ENCODE data around the gene SLC38A1.

SLC38A1 gene

DNA sequence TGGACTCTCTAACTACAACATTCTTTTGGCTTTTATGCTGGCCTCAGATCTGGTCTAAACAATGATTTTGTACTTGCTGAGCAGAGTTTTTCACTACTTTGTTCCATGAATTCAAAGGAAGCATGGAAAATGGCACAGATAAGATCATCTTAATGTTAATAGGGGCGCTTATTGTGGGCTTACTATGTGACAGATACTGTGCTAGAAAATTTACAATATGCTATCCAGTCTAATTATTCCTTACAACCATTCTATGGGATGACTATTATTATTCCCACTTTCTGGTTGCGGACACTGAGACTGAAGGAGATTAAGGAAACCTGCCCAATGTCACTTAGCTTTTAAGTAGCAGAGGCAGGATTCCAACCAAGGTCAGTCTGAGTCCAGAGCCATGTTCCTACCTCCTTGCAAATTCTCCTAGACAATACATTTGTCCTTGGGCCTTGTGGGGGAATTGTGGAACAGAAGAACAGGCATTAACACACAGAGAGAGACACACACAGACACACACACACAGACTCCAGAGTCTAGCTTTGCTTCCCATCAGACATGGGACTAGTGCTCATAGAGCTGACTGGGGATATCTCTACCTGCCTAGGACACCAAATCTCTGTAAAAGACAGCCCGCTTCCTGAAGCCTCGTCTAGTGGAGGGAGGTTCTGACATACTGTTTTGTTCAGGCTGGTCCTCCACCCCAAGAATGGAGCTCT is 107.7 kb downstream of the SLC38A1 start:
- no peak for DNase-seq

DNA sequence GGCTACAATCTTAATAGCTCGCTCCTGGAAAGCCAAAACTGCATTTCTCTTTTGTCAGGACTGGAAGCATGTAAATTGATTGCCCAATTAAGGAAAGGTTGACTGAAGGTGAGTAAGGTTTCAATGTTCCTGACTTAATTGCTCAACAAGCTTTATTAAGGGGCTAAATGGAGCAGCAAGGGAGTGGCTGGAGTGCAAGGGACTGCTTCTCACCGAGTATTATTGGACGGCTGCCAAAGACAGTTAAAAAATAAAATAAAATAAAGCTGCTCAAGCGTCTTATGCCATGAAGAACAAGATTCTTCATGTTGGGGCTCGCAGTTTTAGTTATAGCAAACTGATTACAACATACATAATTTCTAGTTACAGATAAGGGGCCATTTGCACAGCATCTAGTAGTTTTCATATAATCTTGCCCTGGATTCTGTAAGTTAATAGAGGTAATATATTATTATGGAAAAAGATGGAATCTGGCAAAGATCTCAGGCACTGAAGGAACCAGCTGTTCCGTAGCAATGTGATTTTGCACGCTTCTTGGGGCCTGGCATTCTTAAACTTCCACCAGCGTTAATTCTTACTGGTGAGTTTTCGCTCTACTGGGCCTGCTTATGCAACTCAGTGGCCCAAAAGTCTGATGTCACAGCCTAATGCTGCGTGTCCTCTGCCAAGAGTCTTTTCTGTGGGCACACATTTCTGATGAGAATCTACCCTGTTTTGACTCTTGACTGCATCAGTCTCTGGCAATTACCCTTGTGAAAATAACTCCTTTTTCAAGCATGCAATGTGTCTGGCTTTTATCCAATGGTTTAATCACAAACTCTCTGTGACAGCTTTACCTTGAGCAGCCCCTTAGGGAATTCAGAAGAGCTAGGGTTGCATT is 108.5 kb downstream of the SLC38A1 start:
- DNase-seq, result no peak

DNA sequence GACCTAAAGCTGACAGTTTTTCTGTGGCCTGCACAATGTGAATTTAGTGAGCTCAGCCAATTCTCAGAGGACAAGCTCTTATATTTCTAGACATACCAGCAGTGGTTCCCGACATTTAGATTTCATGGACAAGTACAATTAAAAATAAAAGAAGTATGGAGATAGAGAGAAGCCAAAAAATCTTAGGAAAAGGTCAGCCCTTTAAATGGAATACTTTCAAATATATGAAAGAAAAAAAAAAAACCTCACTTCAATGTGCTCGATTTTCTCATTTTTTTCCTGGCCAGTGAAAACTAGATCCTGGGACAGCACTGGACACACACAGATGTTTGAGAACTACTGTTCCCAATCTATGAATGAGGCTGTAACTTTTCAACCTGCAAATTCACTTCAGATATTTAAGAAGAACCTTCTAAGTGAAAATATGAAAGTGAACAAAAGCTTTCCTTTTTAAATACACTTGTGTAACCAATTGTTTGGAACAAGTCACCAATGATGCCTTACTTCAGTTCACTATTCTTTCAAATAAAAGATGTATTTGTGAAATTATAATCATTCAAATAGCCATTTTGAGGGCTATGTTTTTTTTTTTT is 109.4 kb downstream of the SLC38A1 start:
- no peak for DNase-seq

DNA sequence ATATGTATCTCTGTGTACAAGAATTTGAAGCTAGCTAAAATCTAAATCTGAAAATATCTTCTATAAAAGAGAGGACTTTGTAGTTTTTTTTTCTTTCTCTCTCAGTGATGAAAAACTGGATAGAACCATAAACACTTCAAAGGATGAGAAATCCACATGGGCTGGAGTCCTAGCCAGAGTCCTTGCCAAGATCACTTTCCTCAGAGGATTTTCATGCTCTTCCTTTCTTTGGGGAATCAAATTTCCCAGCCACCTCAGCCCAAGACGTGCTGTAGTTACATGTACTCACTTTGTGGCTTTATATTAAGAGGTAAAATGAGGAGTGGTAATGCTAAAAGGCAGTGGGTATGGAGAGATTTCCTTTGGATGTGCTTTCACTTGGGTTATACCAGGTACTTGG is 110.3 kb downstream of the SLC38A1 start:
- DNase-seq, result no peak

DNA sequence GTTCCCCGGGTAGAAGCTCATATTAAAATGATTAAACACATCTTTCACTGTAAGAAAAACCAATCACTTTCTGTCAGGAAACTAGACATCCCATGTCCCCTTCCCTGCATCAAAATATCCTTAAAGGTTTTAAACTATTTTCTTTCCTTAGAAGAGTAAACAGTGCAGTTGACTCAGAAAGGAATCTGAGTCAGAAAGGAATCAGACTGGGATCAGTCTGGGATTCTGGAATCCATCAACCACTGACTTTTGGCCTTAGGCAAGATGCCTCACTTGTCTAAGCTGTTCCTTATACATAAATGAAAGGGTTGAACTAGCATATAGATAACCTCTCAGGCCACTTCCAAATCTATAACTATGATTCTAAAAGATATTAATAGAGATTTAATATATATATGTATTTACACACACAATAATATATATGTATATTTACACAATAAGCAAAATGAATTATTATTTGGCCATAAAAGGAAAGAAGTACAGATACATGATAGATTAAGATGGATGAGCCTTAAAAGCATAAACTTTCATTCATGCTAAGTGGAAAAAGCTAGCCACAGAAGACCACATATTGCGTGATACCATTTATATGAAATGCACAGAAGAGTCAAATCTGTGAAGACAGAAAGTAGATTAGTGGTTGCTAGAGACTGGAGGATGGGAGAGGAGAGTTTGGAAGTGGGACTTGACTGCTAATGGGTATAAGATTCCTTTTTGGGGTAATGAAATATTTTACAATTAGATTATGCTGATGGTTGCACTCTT is 114.4 kb downstream of the SLC38A1 start:
- DNase-seq, result no peak

DNA sequence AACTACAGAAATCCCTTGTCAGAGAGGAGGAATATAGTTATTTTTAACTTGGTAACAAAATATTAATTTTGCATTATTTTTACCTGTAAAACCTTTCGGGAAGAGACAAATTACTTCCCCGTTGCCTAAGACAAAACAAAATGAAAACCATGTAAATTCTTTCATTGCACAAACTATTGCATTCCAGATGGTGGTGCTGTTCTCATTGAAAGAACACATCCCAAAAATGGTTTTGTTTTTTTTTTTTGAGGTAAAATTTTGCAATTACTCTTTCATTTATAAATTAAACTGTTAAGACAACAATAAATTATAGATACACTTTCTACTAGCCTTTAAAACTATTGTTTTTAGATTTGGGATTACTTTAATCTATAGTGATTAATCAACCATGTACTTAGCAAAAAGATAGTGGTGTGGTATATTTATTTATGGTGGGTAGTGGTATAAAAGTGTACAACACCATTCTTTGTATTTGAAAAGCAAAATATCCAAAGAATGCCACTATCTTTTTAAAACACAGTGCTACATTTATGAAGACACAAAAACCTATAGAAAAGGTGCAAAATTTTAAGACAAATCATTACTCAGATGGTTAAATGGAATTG is 115.5 kb downstream of the SLC38A1 start:
- no peak for DNase-seq

DNA sequence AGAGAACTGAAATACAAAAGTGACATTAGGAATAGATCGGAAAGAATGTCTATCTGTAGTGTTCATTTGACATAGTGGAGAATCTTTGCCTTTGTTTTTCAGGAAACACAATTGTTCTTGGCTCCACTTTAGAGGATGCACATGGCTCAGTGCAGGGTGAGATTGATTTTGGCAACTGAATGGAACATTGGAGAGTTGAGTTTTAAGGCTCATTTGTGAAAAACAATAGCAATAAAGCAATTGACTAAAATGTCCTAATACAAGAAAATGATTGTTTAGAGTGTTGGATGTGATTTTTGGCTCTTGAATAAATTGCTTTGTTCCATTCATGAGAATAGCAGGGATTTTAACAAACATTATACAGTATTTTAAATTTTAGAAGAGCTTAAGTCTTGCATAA is 116.4 kb downstream of the SLC38A1 start:
- DNase-seq, result no peak

DNA sequence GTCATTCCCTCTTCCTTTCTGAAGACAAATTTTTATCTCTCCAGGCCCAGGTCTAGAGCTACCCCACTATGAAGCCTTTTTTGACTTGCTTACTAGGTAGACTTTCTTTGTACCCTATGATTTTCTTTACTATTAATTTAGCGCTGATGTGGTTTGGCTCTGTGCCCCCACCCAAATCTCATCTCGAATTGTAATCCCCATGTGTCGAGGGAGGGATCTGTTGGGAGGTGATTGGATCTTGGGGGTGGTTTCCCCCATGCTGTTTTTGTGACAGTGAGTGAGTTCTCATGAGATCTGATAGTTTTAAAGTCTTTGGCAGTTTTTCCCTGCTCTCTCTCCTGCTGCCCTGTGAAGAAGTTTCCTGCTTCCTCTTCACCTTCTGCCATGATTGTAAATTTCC is 118.1 kb downstream of the SLC38A1 start:
- no peak for DNase-seq

DNA sequence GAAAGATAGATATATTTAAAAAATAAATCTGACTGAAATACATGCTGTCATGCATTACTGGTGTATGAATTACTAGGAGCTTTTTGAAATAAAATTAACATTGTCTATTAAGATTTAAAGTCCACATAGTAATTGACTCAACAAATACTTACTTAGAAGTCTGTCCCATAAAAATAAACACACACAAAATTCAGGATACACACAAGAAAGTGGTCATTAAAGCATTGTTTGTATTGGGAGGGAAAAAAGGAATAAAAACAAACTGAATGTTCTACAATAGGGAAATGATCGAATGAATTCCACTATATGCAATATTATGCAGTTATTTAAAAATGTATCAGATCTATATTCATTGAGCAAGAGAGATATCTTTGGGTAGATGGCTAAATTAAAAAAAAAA is 118.9 kb downstream of the SLC38A1 start:
- no peak for DNase-seq

DNA sequence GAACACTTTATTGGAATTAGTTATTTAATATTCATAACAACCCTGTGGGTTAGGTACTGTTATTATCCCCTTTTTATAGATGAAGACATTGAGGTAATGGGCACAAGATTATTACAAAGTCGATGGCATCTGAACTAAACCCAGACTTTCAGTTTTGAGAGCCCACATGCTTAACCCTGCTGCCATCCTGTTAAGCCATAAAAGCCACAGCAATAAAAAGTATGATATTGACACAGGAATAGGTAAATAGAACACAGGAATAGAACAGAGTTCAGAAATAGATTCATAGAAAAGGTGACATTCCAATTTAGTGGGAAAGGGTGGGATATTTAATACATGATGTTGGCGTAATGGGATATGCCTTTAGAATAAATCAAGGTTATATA is 119.8 kb downstream of the SLC38A1 start:
- DNase-seq, result no peak

DNA sequence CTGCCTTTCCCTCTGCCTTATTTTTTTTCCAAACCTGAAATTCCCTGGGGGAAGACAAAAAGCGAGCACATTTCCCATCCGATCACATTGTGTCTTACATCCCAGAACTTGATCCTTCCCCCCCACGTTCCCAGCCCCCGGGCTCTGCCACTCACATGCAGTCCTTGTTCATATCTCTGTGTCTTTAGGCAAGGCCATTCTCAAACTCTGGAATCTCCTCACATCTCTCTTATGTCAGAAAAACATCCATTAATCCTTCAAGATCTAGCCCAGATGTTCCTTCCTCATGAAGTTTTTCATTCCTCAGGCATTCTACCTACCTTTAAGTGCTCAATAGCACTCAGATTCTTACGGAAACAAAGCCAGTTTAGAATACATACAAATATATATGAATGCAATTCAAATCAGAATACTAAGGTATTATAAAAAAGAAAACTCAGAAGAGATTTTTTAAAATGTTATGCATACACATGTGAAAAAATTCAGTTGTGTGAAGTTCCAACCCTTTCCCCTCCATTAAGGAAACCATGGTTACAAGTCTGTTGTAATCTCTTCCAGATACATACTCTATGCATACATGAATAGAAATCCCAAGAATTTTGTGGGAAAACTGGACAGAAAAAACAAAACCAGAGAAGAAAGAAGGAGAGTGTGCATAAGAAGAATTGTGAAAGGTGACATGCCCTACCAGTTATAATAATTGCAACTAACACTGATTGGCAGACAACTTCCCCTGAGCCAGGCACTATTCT is 120.3 kb downstream of the SLC38A1 start:
- DNase-seq, result no peak

DNA sequence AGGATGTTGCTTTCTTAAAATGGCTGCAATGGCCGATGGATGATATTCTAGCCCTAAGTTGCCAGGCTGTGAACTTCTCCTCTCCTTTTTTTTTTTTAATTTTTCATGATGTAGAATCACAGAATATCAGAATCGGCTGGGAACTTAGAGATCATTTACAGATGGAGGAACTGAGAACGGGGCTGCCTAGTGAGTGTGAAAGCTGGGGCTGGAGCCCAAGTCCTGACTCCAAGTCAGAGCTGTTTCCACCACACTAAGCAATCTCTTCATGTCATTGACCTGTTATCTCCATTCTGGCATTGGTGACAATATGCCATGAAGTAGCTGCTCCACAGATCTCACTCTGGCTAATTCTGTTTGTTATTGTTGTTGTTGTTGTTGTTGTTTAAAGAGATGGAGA is 121.7 kb downstream of the SLC38A1 start:
- DNase-seq, result no peak

DNA sequence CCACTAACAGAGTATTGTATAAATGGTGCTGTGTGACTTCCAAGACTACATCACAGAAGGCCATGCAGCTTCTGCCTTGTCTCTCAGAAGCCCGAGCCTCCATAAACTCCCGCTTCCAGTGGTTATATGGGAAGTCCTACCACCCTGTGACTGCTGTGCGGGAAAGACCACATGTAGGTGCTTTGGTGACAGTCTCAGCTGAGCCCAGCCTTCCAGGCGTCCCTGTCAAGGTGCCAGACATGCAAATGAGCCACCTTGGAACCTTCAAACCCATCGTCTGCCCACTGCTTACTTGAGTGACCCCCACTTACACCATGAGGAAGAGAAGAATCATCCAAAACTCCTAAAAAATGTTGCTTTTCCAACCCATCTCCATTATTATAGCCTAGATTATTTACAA is 123.0 kb downstream of the SLC38A1 start:
- DNase-seq, result no peak

DNA sequence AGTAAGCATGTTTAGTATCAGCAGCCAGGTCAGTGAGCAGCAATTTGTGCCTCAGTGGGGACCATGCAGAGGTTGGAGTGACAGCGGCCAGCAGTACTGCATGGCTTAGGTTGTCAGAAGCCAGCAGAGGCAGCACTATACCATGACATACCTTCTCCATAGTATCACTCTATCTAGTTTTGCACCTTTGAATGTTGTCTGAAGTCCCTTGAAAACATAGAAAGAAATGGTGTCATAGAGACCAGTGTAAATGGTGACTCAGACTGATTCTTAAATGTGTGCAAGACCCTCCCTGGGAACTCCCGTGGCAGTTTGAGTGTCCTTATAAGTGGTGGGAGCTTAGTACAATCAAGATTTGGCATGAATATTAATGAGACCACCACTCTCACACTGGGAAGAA is 124.4 kb downstream of the SLC38A1 start:
- no peak for DNase-seq

DNA sequence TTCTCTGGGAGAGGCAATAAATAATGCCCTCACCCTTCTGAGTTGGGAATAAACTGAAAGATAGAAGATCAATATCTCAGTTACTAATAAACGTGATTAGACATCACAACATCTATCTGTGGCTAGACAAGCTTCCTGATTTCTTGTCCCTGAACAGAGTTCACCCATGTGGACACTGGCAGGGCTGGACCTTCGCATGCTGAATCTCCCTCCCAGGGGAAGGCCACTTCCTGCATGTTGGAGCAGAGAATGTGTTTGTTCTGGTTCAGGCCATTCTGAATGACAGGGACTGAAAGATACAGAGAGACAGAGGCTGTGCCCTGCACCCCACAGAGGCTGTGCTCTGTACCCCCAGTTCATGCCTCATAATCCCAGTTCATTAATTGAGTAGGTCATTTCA is 132.6 kb downstream of the SLC38A1 start:
- no peak for DNase-seq

DNA sequence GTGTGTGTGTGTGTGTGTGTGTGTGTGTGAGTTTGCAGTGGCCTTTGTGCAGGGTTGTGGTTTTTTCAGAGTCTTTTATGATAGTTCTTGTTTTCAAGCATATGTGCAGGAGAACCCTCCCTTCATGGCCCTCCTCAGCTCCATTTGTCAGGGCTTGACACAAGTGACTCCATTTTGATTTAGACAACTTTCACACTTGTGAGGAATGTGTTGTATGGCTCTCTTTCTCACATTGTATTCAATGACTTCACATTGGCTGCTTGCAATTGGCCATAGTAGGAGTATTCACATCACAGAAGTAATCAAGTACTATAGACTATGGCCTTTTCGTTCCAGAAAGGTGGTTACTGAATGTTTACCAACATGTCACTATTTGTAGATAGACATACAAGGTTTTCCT is 133.1 kb downstream of the SLC38A1 start:
- no peak for DNase-seq

DNA sequence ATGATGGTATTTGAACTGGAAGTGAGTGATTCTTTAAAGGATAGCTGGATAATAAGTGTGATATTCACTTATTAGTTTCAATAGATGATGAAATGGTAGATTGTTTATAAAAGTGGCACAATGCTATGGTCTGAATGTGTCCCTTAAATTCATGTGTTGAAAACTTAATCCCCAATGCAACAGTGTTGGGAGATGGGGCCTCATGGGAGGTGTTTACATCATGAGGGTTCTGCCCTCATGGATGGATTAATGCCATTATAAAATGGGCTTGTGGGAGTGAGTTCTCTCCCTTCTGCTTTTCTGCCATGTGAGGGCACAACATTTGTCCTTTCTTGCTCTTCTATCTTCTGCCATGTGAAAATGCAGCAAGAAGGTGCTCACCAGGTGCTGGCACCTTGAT is 134.0 kb downstream of the SLC38A1 start:
- DNase-seq, result no peak

DNA sequence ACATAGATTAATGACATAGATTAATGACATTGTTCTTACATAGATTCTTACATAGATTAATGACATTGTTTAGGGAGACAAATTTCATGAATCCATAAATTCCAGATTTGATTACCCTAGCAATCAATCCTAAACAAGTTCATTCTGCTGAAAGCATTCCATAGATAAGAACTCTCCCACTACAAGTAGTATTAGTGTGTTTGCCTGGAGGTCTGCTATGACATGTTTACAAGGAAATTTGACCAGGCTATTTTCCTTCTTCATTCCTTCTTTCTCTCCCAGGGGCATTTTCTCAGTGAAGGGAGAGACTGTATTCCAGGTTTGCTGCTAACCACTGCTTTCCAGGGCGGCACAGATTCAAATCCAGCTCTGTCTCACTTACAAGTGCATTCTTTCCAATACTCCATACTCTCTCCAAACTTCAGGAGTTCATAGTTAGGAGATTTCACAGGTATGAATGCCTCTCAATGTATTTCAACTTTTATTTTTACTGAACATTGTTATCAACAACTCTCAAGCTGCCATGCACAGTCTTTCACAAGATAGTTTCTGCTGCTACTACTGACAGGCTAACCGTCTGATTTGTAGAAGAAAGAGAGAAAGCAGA is 134.5 kb downstream of the SLC38A1 start:
- DNase-seq, result no peak

DNA sequence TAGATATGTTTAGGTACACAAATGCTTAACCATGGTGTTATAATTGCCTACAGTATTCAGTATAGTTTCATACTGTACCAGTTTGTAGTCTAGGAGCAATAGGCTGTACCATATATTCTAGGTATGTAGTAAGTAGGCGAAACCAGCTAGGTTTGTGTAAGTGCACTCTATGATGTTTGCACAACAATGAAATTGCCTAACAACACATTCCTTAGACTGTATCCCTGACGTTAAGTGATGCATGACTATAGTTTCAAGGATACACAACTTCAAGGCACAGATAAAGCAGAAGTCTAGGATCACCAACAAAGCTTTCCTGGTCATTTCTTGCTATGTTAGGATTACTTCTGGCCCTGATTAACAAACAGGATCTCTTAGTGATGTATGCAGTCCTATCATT is 135.1 kb downstream of the SLC38A1 start:
- no peak for DNase-seq
